ENCODE measurements around the gene DTD1. TPM values are rescaled to one million over a fixed set of nuclear protein-coding genes. Genes with fewer than 3 reads are reported as not detected.

Gene DTD1
- total RNA-seq, 1 donor from 2014 or later = 34.9 TPM

GRCh38 chr20:18589941-18590674 lies 2.3 kb downstream of the DTD1 start:
- no peaks in the 10 kb centered on the region for H3K9me3 ChIP-seq
- DNase-seq (ENCODE audit: low spot score in 2 of 2) = no peak
- peak overlapping the region in 1 of 2 donors; percentile 31 for H3K27ac ChIP-seq
- TF ChIP-seq, protein P1, sequence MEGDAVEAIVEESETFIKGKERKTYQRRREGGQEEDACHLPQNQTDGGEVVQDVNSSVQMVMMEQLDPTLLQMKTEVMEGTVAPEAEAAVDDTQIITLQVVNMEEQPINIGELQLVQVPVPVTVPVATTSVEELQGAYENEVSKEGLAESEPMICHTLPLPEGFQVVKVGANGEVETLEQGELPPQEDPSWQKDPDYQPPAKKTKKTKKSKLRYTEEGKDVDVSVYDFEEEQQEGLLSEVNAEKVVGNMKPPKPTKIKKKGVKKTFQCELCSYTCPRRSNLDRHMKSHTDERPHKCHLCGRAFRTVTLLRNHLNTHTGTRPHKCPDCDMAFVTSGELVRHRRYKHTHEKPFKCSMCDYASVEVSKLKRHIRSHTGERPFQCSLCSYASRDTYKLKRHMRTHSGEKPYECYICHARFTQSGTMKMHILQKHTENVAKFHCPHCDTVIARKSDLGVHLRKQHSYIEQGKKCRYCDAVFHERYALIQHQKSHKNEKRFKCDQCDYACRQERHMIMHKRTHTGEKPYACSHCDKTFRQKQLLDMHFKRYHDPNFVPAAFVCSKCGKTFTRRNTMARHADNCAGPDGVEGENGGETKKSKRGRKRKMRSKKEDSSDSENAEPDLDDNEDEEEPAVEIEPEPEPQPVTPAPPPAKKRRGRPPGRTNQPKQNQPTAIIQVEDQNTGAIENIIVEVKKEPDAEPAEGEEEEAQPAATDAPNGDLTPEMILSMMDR (IDR thresholded peaks at IDR 0.05) = no peak
- H3K4me3 ChIP-seq = no peak overlapping the region
- peaks cover 0 to 5% of the 10 kb centered on the region in 2 donors for H3K36me3 ChIP-seq
- no peaks in the 10 kb centered on the region for H3K27me3 ChIP-seq
- intact Hi-C loops (cut with DNase I) = loop anchor here (5.0 kb wide), 1 partner anchor 303 kb away; the partner anchor contains the start of gene ZNF133
- peaks cover 0 to 15% of the 10 kb centered on the region in 2 donors for H3K4me1 ChIP-seq

DNA sequence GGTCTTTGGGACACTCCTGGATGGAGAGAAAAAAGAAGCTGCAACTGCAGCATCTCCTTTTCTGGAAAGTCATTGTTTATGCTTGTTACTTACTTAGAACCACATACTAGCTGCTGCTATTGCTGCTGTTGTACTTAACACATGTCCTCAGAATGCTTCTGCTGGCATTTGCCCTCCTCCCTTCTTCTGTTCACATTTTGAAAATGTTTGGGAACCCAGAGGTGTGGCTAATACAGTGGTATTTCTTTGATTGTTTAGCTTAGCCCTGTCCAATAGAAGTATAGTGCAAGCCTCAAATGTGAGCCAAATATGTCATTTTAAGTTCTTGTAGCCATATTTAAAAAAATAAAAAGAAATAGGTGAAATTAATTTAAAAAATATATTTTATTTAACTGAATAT lies 8.4 kb downstream of the DTD1 start:
- no peak overlapping the region for H3K4me3 ChIP-seq
- no peaks in the 10 kb centered on the region for H3K9me3 ChIP-seq
- H3K4me1 ChIP-seq = no peaks in the 10 kb centered on the region
- H3K27ac ChIP-seq = no peak overlapping the region
- no peak for DNase-seq (ENCODE audit: low spot score in 2 of 2)
- H3K36me3 ChIP-seq = peaks cover 15 to 54% of the 10 kb centered on the region in 2 donors
- no peaks in the 10 kb centered on the region for H3K27me3 ChIP-seq
- intact Hi-C loops (cut with DNase I) = no loop called here
- TF ChIP-seq, protein P1 (IDR thresholded peaks at IDR 0.05) = no peak

GRCh38 chr20:18609741-18610140 lies 21.9 kb downstream of the DTD1 start:
- no peak for DNase-seq (ENCODE audit: low spot score in 2 of 2)
- Histone ChIP-seq H3K27ac (no peak overlapping the region), H3K9me3 (no peaks in the 10 kb centered on the region), H3K36me3 (peaks cover 4 to 24% of the 10 kb centered on the region in 2 donors), H3K4me3 (no peak overlapping the region), H3K27me3 (no peaks in the 10 kb centered on the region), H3K4me1 (no peaks in the 10 kb centered on the region)
- TF ChIP-seq, protein P1 (IDR thresholded peaks at IDR 0.05) = no peak
- intact Hi-C loops (cut with DNase I) = no loop called here

DNA sequence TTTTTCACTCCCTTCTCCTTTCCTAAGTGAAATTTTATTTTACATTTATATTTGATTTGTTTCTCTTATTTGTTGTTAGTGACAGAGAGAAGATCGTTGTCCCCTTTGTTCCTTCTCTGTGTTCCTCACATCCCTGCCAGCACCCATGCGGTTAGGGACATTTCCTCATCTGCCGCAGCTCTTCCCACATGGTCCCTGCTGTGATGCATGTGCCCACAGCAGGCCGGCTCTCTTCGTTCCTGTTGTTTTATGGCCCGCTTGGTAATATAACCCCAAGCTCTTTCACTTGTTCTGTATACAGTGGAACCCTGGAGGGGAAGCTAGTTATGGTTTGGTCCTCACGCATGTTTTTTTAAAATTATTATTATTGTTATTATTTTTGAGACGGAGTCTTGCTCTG lies 23.6 kb downstream of the DTD1 start:
- H3K9me3 ChIP-seq = no peaks in the 10 kb centered on the region
- no peak for DNase-seq (ENCODE audit: low spot score in 2 of 2)
- H3K36me3 ChIP-seq = peaks cover 4 to 24% of the 10 kb centered on the region in 2 donors
- peaks cover 0 to 10% of the 10 kb centered on the region in 2 donors for H3K4me1 ChIP-seq
- H3K27ac ChIP-seq = no peak overlapping the region
- TF ChIP-seq, protein P1 (IDR thresholded peaks at IDR 0.05) = no peak
- H3K4me3 ChIP-seq = no peak overlapping the region
- intact Hi-C loops (cut with DNase I) = no loop called here
- H3K27me3 ChIP-seq = no peaks in the 10 kb centered on the region

DNA sequence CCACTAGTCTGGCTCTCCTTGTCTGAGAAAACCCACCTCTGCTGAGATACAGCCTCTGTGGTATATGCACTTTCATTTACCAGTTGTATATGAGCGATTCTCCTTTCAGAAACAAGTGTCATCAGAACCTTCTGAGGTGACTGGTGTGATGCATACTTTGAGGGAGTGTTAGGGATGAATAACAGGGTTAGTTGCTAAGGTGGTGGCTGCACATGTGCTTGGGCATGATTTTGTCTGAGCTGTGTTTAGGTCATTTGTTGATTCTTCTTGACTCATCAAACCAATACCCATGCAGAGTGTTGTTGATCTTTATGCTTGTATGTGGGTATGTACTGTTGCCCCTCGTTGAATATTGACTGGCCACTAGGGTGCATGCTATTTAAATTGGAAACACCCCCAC lies 25.7 kb downstream of the DTD1 start:
- H3K4me1 ChIP-seq = peaks cover 0 to 10% of the 10 kb centered on the region in 2 donors
- H3K9me3 ChIP-seq = no peaks in the 10 kb centered on the region
- intact Hi-C loops (cut with DNase I) = no loop called here
- peaks cover 4 to 24% of the 10 kb centered on the region in 2 donors for H3K36me3 ChIP-seq
- no peak for DNase-seq (ENCODE audit: low spot score in 2 of 2)
- no peak overlapping the region for H3K4me3 ChIP-seq
- no peaks in the 10 kb centered on the region for H3K27me3 ChIP-seq
- TF ChIP-seq, protein P1 (IDR thresholded peaks at IDR 0.05) = no peak
- no peak overlapping the region for H3K27ac ChIP-seq

Measured in ascending aorta (tissue), 2 donors.